Upper lobe of right lung (tissue), 1 donor: Measurements from ENCODE around the gene ENOX1. TPM values are rescaled to one million over a fixed set of nuclear protein-coding genes. Genes with fewer than 3 reads are reported as not detected.

Experiments
- ATAC-seq: fragments of 200-7000 bp; cut with Tn5 transposase; one replicate; pipeline ENCODE4 v1.9.1; 2020; ENCODE audit warnings: mild to moderate bottlenecking, moderate library complexity
- DNase-seq: peaks from one replicate; pipeline ENCODE4 v3.0.0-alpha.2; 2020
- H3K27ac ChIP-seq: fragments of 200-600 bp; one replicate; pipeline ENCODE4 v1.8.0; 2022
- H3K27me3 ChIP-seq: fragments of 200-600 bp; one replicate; pipeline ENCODE4 v1.8.0; 2022; ENCODE audit warnings: mild to moderate bottlenecking
- H3K36me3 ChIP-seq: fragments of 200-600 bp; one replicate; pipeline ENCODE4 v1.8.0; 2022
- H3K4me1 ChIP-seq: fragments of 200-600 bp; one replicate; pipeline ENCODE4 v1.8.0; 2022
- H3K4me3 ChIP-seq: fragments of 200-600 bp; one replicate; pipeline ENCODE4 v1.8.0; 2022; ENCODE audit warnings: mild to moderate bottlenecking
- H3K9me3 ChIP-seq: fragments of 200-600 bp; one replicate; pipeline ENCODE4 v1.8.0; 2022
- intact Hi-C: fragments of 100-400 bp; cut with DNase I; formaldehyde crosslinking; loops from one replicate; pipeline ENCODE4 v1.11.0; 2022
- total RNA-seq: library from RNA; stranded (reverse); fragmentation: NEBNext Ultra II Directional; extraction: Animal tissue kit (Norgen Biotek cat#: 25700); gene quantifications from one replicate; pipeline ENCODE4 v1.2.1, GENCODE V29; 2021
- TF ChIP-seq, protein P1 (sequence below): fragments of 200-600 bp; IDR thresholded peaks from one replicate; pipeline ENCODE4 v1.8.0; 2022; ENCODE audit warnings: antibody characterized with exemption
- donor health status: DM: no; HTN: yes; CAD: no; lungs with severe emphysema.

Gene ENOX1
- total RNA-seq, 1 donor from 2014 or later, result 0.69 TPM

DNA sequence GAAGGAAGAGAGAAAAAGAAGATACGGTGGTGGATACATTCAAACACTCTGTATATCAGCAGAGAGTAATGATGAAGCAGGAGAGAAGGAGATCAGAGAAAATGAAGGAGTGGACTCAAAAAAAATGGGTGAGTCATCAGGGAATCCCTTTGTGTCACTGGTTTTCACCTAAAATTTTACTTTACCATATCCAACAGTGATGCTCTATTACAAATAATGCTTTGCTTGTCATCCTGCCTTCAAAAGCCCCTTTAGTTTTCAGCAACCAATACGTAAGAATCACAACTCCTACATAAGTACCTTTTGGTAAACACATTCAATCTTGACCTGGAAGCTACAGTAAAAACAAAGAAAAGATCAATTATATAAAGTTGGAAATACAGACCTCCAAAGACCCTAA, 88.8 kb downstream of the ENOX1 start:
- H3K27me3 ChIP-seq, result no peaks in the 10 kb centered on the region
- TF ChIP-seq, protein P1, sequence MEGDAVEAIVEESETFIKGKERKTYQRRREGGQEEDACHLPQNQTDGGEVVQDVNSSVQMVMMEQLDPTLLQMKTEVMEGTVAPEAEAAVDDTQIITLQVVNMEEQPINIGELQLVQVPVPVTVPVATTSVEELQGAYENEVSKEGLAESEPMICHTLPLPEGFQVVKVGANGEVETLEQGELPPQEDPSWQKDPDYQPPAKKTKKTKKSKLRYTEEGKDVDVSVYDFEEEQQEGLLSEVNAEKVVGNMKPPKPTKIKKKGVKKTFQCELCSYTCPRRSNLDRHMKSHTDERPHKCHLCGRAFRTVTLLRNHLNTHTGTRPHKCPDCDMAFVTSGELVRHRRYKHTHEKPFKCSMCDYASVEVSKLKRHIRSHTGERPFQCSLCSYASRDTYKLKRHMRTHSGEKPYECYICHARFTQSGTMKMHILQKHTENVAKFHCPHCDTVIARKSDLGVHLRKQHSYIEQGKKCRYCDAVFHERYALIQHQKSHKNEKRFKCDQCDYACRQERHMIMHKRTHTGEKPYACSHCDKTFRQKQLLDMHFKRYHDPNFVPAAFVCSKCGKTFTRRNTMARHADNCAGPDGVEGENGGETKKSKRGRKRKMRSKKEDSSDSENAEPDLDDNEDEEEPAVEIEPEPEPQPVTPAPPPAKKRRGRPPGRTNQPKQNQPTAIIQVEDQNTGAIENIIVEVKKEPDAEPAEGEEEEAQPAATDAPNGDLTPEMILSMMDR, result no peak
- no peak overlapping the region for H3K4me3 ChIP-seq
- intact Hi-C loops, result no loop called here
- H3K36me3 ChIP-seq, result no peaks in the 10 kb centered on the region
- H3K27ac ChIP-seq, result no peak overlapping the region
- DNase-seq (no peak), ATAC-seq (no peak)
- H3K4me1 ChIP-seq, result no peaks in the 10 kb centered on the region
- no peaks in the 10 kb centered on the region for H3K9me3 ChIP-seq

DNA sequence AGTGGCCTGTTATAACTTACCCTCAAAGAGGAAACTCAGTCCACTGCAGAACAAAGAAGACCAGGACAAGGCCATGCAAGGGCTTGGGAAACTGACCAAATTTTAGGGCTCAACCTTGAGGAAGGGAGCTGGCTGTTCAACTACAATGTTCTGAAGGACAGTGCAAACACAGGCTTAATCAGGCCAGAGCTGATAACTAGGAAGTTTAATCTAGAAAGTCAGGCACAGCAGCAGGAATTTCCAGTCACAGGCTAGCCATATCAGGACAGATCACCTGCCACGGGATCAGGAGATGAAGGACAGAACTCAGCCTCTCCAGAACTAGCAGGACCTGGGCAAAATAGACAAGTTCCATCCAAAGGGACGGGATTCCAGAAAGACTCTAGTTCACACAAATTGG, 89.4 kb downstream of the ENOX1 start:
- H3K27me3 ChIP-seq, result no peaks in the 10 kb centered on the region
- ATAC-seq, result no peak
- intact Hi-C loops, result no loop called here
- no peak for DNase-seq
- no peak overlapping the region for H3K4me3 ChIP-seq
- no peaks in the 10 kb centered on the region for H3K36me3 ChIP-seq
- H3K4me1 ChIP-seq, result no peaks in the 10 kb centered on the region
- H3K9me3 ChIP-seq, result no peaks in the 10 kb centered on the region
- TF ChIP-seq, protein P1, result no peak
- no peak overlapping the region for H3K27ac ChIP-seq

DNA sequence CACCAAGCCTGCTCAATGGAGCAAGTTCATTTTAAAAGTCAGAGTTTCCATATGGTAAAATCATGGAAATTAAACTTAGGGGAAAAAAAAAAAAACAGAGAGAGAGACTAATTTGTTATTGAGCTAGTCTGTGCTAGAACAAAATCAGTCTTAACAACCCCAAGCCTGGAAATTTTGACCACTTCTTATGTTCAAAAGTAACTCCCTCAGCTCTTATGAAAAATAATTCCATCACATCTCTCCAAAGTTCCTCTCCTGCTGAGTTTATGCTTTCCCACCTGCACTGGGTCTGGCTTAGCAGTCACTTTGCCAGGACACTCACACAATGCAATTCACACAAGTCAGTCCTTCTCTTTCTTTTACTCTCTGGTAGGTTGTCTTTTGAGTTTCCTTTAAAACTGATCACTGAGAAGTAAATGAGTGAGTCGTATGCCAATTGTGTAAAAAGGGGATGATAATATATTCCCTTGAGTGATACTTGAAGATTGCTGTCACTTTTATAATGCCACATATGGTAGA, 92.6 kb downstream of the ENOX1 start:
- TF ChIP-seq, protein P1, result no peak
- DNase-seq, result no peak
- H3K9me3 ChIP-seq, result no peaks in the 10 kb centered on the region
- ATAC-seq, result no peak
- no peaks in the 10 kb centered on the region for H3K36me3 ChIP-seq
- H3K27ac ChIP-seq, result no peak overlapping the region
- H3K4me3 ChIP-seq, result no peak overlapping the region
- no peaks in the 10 kb centered on the region for H3K27me3 ChIP-seq
- H3K4me1 ChIP-seq, result no peaks in the 10 kb centered on the region
- intact Hi-C loops, result no loop called here

DNA sequence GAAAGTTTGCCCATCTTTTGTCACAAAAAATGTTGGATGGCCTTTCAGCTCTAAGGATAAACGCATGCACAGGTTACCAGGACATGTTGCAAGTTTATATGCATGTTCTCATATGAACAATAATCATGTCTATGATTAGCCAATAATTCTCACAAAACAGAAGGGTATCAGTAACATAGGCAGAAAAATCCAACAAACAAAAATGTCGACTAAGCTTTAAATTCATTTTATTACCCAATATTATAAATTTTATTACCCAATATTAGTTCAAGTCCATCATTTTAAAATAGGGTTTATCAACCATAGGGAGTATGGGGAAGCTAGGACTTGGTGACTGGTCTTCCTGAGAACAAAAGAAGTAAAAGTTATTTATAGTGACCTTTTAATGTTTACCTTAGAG, 93.1 kb downstream of the ENOX1 start:
- no peaks in the 10 kb centered on the region for H3K27me3 ChIP-seq
- H3K9me3 ChIP-seq, result no peaks in the 10 kb centered on the region
- H3K36me3 ChIP-seq, result no peaks in the 10 kb centered on the region
- TF ChIP-seq, protein P1, result no peak
- ATAC-seq, result no peak
- H3K4me3 ChIP-seq, result no peak overlapping the region
- no peak for DNase-seq
- no peak overlapping the region for H3K27ac ChIP-seq
- intact Hi-C loops, result no loop called here
- no peaks in the 10 kb centered on the region for H3K4me1 ChIP-seq

DNA sequence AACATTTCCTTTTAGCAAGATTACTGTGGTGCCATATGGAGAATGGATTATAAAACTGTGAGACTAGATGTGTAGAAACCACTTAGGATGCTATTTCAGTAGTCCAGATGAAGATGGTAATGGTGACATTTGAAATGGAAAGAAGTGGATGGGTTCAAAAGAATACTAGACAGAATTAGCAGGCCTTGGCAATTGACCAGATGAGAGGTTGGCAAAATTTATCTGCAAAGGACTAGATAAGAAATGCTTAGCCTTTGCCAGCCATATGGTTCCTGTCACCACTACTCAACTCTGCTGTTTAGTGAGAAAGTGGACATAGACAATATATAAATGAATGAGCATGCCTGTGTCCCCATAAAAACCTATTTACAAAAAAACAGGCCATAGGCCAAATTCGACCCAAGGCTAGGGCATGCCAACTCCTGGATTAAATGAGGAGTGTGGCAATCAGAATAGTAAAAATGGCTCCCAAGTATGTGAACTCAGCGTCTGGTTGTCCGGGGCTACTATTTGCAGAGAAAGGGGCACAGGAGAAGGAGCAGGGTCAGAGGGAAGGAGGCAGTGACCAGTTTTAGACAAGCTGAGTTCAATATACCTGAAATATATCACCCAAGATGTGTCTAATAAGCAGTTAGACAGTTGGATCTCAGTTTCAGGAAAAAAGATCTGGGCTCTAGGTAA, 98.4 kb downstream of the ENOX1 start:
- DNase-seq, result no peak
- Histone ChIP-seq H3K36me3 (no peaks in the 10 kb centered on the region), H3K9me3 (no peaks in the 10 kb centered on the region), H3K4me1 (no peaks in the 10 kb centered on the region), H3K4me3 (no peak overlapping the region), H3K27me3 (no peaks in the 10 kb centered on the region), H3K27ac (no peak overlapping the region)
- ATAC-seq, result no peak
- intact Hi-C loops, result no loop called here
- TF ChIP-seq, protein P1, result no peak

DNA sequence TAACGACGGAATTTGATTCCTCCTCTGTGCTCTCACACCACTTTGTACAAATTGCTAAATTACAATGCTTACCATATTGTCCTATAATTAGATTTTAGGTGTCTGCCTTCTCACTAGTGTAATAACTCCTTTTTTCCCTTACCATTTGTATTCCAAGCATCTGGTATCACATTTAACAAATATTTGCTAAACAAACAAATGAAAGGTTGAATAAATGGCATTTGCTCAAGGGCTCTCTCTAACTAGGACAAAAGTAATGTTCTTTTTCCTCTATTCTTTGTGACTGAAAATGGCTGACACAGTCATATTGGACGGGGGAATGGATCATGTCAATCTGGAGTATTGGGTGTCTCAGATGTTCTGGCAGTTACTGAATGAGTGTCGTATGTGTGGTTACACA, 99.7 kb downstream of the ENOX1 start:
- no peak for ATAC-seq
- Histone ChIP-seq H3K4me3 (no peak overlapping the region), H3K27me3 (no peaks in the 10 kb centered on the region), H3K9me3 (no peaks in the 10 kb centered on the region), H3K4me1 (no peaks in the 10 kb centered on the region), H3K36me3 (no peaks in the 10 kb centered on the region), H3K27ac (no peak overlapping the region)
- DNase-seq, result no peak
- TF ChIP-seq, protein P1, result no peak
- intact Hi-C loops, result no loop called here
